ENCODE measurements around the gene SFXN1.
"Not testable (repeated sequence)": the region's sequence is repeated elsewhere in the genome, so short reads cannot be mapped to it uniquely, and the experiment has no call there.

The SFXN1 gene

DNA sequence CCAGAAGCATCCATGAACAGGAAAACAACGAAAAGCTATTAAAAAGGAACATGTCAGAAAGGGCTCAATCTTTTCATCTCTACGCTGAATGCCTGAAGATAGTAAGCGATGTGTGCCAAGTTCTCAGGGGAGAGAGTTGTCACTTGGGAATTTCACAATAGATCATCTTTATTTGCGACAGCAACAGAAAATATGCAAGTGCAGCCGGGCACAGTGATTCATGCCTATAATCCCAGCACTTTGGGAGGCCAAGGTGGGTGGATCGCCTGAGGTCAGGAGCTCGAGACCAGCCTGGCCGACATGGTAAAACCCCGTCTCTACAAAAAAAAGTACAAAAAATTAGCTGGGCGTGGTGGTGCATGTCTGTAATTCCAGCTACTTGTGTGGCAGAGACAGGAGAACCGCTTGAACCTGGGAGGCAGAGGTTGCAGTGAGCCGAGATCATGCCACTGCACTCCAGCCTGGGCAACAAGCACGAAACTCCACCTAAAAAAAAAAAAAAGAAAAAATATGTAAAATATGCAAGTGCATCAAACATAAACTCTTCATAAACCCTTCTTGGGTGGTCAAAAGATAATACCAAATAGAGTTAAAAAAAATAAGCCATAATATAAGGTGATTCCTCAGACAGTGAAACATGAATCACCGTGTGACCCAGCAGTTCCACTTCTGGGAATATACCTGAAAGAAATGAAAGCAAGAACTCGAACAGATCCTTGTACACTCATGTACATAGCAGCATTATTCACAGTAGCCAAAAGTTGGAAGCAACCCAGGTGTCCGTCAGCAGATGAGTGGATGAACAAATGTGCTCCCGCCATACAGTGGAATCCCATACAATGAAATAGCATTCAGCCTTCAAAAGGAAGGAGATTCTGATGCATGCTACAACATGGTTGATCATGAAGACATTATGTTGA lies 16.2 kb downstream of the SFXN1 start:
- DNase-seq = peak in 1 of 2 donors; percentile 9

DNA sequence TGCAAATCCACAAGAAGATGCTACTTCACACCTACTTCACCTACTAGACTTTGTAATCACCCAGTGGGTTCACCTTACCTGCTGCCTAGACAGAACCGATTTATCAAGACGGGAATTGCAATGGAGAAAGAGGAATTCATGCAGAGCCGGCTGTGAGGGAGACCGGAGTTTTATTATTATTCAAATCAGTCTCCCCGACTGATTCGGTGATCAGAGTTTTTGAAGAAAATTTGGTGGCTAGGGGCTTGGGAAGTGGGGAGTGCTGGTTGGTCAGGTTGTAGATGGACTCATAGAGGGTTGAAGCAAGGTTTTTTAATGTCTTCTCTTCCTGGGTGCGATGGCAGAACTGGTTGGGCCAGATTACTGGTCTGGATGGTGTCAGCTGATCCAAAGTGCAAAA lies 23.4 kb downstream of the SFXN1 start:
- DNase-seq = no peak

DNA sequence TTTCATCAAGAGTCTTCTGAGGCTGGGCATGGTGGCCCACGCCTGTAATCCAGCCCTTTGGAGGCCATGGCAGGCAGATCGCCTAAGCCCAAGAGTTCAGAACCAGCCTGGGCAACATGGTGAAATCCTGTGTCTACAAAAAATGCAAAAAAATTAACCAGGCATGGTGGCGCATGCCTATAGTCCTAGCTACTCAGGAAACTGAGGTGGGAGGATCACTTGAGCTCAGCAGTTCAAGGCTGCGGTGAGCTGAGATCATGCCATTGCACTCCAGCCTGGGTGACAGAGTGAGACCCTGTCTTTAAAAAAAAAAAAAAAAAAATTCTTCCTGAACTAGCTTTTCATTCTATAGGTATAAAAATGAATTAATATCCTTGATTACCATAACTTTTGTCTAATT lies 29.3 kb downstream of the SFXN1 start:
- peak; percentile 42 to 52 for DNase-seq

DNA sequence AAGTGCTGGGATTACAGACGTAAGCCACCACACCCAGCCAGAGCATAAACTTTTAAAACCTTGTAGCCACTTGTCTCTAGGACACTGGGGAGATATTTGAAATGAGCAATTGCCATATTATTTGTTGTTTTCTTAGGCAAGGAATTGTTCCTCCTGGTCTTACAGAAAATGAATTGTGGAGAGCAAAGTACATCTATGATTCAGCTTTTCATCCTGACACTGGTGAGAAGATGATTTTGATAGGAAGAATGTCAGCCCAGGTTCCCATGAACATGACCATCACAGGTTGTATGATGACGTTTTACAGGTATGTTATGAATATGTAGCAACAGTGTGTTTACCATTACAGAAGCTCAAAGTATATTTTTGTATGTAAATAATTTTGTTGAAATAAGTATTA lies 30.5 kb downstream of the SFXN1 start:
- no peak for DNase-seq

DNA sequence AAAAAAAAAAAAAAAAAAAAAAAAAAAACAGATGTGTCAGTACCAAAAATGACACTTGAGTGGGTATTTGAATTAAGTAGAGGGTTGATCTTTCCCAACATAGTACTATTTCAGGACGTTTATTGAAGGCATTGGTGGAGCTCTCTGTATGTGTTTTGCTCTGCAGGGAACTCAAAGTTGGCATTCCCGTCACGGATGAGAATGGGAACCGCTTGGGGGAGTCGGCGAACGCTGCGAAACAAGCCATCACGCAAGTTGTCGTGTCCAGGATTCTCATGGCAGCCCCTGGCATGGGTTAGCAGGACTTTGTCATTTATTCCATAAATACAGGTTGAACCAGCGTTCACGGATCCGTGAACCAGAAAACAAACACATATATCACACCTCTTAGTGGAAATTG lies 34.9 kb downstream of the SFXN1 start:
- no peak for DNase-seq

DNA sequence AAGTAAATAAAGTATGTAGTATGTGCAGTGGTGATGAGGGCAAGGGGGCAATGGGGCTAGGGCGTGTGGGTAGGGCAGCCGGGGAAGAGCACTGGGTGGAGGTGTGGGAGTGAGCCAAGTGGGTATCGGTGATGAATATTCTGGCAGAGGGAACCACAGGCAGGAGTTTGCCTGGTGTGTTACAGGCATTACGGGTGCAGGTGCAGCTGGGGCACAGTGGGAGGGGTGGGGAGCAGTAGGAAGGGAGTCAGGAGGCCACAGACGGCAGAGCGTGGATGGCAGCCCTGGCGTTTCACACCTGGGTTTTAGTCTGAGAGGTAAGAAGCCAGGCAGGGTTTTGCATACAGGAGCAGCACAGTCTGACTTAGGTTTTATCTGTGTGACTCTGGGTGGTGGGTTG lies 35.4 kb downstream of the SFXN1 start:
- DNase-seq = no peak

DNA sequence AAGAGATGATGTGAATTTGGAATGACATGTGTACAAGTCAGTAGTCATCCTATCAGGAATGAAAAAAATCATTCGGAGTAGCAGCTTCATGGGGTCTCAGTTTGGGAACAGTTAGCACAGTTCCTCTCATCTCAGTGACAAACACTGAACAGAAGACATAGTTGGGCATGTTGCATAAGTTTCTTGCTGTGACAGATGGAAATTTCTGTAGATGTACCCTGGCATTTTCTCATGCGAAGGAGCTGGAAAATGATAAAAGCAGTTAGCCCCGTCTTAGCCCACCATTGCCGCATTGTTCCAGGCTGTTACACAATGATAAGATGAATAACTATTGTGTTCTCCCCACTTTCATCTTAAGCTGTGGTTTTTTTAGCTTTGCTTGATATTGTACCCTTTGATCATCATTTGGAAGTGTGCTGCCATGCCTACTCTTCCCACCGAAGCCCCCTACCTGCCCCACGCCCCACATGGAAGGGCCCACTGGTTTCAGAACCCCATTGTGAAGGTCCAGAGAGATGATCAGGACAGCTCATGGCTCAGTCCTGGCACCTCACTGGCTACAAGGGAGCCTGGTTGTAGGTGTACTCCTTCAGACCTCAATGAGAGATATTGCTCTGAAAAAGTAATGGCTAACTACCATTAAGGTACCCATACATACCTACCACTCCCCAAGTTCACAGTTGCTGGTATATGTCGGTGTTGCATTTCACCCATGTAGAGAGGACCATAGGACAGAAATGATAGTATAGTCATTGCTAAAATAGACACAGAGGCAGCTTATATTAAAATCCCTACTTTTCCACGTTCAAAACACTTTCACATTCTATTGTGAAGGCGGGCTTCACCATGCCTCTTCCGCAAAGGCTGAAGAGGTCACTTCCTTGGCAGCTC lies 38.8 kb downstream of the SFXN1 start:
- peak; percentile 50 to 62 for DNase-seq

DNA sequence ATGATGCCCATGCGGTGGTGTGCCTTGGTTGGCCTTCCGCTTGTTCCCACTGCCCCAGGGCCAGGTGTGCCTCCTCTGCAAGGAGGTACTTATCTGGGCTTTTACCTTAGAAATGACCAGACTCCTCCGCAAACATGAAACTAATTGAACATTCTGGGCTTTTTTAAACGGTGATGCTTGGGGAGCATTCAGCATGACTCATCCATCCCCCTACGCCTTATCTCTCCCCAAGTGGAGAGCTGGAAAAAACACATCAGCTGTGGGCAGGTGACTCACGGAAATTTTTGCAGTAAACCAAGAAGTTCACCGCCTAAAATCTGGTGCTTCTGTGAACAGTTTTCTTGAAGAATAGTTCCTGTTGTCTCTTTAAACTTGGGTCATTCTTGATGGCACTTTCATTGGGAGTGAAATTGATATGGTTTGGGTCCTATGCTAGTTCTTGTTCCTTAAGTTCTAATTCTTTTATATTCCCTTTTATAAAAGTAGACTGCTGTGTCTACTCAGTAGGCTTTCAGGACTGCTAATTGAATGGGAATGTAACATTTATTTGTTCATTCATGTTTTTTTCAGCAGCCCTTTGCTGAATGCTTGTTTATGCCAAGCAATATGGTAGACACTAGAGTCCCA lies 39.6 kb downstream of the SFXN1 start:
- DNase-seq = peak; percentile 80 to 87

DNA sequence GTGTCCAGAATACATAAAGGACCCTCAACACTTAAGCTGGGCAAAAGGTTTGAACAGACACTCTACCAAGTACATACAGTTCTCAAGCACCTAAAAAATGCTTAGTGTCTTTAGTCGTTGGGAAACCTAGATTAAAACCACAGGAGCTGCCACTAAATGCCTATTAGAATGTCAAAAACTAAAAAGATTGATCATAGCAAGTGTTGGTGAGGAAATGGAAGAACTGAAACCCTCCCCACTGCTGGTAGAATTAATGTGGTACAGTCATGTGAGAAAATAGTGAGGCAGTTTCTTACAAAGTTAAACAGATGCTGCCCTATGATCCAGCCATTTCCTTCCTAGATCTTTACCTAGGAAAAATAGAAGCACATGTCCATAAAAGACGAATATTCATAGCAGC lies 40.6 kb downstream of the SFXN1 start:
- no peak for DNase-seq

DNA sequence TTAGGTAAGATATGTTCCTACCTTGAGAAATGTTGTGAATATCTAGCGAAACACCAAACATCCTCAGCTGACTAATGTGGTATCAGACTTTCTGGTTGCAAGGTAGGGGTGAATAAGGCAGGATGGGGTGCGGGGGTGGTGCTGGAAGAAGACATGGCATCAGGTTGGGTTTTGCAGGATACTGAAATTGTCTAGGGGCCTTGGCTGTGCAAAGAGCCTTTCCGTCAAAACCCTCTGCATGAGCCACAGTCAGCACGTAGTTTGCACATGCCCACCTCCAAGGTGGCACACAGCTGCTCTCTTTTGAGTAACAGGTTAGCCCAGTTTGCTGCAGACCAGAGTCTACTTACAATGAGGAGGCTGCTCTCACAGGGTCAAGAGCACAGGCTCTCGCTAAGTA lies 42.0 kb downstream of the SFXN1 start:
- DNase-seq = peak; percentile 53 to 60

DNA sequence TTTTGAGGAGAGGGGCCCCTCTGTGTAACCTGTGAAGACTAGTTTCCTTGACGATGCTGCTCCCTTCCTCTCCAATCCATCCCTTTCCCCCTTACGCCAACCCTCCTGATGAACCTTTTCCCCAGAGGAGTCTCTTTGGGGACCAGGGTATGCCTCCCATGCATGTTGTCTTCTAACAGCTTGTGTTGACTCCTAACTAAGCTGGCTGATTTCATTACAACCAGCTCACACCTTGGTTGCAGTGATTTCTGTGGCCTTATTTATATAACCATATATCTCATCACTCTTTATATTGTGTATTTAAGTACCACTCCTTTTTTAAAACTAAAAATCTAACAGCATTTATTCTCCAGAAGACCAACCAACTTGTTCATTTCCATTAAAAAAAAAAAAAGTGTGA lies 42.5 kb downstream of the SFXN1 start:
- no peak for DNase-seq

DNA sequence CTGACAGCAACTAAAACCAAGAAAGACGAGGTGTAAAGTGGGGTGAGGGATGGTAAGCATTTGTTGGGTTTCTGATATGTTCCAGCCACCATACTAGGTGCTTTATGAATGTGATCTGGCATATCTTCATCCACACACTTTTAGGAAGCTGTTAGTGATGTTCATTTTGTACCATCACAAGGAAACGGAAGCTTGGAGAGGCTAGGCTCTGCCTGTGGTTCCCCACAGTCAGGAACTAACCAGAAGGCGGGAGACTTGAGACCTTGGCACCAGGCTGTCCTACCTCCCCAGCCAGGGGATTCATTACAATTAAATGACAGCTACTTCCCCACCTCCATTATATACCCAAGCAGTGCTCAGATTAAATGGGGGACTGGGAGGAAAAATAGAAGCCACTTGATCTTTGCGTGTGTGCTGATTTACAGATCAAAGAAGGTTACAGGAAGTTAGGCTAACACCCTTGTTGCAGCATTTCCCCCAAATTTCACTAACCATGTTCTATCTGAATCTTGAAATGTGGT lies 43.0 kb downstream of the SFXN1 start:
- peak; percentile 35 to 40 for DNase-seq

DNA sequence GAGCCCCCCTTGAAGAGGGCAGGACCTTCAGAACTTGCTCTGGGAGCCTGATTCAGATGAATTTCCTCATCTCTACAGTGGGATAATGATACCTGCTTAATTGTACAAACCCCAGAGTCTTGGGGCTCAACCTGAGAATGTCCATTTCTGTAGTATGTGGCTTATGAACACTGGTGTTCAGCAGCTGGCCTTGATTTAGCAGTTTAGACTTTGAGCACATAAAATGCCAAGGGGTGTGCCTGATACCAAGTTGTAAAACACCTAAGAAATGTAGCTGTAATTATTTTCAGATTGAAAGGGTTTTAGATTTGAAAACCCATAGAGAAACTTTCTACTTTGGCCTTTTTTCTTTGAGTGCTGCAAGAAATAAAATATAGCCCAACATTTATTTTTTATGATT lies 44.9 kb downstream of the SFXN1 start:
- no peak for DNase-seq

DNA sequence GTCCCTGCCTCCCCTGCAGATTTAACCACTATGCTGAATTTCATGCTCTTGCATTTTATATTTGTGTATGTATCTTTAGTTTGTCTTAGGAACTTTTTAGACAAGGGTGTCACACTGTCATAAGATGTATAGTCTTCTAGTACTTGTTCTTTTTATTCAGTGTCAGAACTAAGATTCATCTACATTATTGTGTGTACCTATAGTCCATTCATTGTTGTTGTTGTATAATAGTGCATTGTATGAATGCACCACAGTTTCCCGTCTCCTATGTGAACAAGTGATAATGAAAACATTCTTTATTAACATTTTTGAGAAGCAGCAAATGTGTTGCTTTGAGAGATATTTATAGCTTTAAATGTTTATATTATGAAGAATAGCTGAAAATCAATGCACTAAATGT lies 45.9 kb downstream of the SFXN1 start:
- no peak for DNase-seq

DNA sequence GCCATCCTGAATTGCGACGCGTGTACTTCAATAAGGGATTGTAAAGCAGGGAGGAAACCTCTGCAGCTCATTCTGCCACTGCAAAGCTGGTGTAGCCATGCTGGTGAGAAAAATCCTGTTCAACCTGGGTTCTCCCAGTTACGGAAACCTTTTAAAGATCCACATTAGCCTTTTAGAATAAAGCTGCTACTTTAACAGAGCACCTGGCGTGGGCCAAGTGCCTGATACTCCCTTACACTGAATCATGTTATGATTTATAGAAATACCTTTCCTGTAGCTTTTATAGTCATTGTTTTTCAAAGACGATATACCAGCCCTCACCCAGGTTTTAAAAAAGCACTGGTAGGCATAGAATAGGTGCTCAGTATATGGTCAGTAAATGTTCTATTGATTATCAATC lies 48.3 kb downstream of the SFXN1 start:
- no peak for DNase-seq

DNA sequence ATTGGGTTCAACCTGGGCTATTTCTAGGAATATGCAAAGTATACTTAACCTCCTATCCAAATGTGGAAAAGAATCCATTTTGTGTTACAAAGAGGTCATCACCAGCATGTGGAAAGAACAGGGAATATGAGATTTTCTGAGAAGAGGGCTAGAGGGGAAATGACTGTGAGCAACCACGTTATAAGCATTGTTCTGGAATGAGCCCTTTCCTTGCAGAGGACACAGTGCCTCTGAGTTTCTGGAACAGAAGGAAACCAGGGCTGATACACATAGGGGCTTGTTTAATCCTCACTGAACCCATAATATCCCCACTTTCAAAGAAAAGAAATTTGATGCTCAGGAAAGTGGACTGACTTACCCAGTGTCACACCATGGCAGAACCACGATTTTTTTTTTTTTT lies 53.0 kb downstream of the SFXN1 start:
- DNase-seq = no peak

DNA sequence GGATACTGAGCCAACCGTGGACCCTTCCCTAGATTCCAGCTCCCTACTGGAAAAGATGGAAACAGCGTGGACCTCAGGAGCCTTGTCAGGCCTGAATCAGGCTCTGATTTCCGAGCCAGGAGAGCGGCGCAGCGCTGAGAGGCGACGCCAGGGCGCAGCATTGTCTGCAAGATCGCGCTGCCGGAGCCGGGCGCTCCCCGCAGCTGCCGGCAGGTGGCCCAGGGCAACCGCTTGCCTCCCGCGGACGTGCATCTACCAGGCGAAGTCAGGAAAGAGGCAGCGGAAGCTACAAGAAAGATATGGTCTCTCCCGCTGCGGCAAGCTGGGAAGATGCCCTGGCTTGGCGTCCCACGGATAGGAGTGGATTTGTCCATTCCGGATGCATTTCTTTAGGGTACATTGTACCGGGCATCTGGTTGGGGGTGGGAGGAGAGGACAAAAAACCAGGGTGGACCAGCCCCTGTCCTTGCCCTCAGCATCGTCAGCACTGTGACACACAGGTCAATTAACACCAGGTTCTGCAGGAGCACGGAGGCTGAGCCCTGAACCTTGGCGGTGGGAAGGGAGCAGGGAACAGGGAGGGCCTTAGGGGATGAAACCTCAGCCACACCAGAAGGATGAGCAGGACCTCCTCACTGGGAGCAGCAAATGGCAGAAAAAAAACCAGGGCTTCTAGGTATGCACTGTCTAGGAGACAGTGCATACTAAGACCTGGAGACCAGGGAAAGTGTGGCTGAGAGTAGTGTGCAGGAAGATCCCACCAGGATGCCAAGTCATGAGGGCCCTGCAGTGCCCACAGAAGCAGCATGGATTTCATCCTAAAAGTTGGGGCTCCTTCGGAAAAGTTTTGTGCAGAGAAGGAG lies 55.9 kb downstream of the SFXN1 start:
- DNase-seq = peak; percentile 81 to 85

DNA sequence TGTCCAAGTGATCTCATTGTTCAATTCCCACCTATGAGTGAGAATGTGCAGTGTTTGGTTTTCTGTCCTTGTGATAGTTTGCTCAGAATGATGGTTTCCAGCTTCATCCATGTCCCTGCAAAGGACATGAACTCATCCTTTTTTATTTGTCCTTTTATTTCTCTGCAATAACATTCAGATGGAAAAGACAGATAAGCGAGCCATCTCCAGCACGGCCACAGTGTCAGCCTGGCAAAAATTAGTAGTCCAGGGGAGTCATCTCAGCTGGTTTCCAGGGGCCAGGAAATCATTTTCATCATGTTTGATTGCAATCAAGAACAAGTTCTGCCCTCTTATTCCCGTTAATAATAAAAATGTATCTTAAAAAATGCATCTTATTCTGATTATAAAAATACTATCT lies 57.0 kb downstream of the SFXN1 start:
- DNase-seq = not testable (repeated sequence)

DNA sequence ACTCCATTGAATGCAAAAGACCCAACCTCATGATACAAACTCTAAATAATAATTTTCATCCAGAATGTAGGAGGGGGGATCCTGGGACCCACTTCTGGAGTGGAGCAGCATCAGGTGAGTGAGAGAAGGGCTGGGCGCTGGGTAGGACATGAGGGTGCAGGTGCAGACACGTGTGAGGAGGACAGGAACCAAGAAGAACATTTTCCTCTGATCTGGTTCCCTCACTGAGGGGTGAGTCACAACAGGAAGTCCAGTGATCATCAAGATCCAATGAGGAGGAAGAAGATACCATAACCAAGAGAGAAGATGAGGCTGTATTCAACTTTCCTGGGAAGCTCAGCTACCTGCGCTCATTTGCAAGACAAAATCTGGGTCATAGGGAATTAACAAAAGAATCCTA lies 57.4 kb downstream of the SFXN1 start:
- no peak for DNase-seq

DNA sequence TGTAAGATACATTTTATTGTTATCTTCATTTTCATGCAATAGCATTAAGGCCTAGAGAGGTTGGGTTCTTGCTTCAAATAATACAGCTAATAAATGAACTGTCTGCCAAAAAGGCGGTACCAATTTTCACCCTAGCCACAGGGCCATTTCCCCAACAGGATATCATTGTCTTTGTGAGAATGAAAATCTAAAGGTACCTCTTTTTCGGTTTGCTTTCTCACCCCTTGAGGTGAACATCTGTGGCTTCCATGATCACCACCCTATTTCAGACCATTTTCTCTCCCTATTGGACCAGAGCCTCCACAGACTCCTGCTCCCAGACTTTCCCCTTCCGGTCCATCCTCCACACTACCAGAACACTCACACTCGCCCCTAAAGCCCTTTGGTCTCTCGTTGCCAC lies 60.2 kb downstream of the SFXN1 start:
- DNase-seq = no peak

DNA sequence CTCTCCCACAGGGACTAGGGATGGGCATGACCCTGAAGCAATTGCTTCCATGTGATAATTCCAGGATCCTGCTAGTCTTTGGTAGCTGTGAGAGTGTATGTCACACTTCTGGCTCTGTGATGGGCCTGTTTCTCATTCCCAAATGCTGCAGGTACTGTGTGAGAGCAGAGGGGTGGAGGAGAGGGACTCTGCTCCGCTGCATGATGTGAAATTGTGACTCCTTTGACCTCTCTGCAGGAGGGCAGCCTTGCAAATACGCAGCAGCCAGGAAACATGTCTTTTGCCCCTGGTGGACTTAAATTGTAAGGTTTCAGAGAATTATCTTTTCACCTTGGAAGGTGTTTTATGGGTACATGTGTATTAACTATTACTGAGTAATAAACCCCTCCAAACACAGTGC lies 61.6 kb downstream of the SFXN1 start:
- no peak for DNase-seq

DNA sequence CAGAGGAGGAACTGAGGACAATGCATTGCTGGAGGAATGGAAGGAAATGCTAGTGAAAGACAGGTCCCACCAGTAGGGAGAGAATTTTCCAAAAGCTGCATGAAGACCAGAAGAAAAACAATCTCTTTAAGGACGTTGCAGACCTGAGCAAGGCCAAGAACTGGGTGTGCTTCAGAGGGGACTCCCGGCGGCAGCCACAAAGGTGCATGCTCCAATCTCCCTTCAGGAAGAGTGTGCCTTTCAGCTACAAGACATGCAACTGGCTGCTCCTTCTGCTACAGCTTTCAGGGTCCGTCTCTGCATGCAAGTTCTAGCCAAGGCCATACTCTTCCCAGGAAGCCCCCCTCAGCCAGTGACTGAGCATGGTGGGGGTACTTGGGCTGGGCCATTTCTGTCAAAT lies 62.9 kb downstream of the SFXN1 start:
- DNase-seq = no peak

All from activated CD4-positive, alpha-beta T cell treated with anti-CD3 and anti-CD28 coated beads for 4 hours (primary cell).